IPS-NIHi7 (cell line): ENCODE measurements around the gene NUBP1.
A peak's percentile ranks its signal among the peaks of the same experiment; 100 is the strongest.

ENCODE experiments used
- DNase-seq: peaks from one replicate; pipeline ENCODE4 v3.0.0; 2012; ENCODE audit warnings: mixed read lengths; ENCODE audit errors: extremely low spot score

The NUBP1 gene

GRCh38 chr16:10806698-10807097 is 63.1 kb downstream of the NUBP1 start:
- no peak for DNase-seq

- no peak for DNase-seq
Measured at GRCh38 chr16:10808218-10808617, 64.6 kb downstream of the NUBP1 start.

DNA sequence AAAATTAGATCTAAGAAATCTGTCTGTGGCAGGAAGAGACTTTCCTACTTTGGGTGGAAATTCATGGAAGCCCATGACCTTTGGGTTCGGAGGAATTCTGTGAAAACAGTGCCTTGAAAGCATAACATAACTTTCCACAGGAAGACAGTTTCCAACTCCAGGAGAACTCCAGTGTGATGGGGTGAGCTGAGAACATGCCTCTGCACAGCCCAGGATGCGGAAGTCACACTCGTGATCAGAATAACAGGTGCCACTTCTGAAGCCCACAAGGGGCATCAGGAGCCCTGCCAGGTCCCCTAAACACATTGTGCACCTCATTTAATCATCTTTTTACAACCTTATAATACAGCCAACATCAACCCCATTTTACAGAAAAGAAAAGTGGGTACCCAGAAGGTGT is 65.2 kb downstream of the NUBP1 start:
- DNase-seq = no peak

DNA sequence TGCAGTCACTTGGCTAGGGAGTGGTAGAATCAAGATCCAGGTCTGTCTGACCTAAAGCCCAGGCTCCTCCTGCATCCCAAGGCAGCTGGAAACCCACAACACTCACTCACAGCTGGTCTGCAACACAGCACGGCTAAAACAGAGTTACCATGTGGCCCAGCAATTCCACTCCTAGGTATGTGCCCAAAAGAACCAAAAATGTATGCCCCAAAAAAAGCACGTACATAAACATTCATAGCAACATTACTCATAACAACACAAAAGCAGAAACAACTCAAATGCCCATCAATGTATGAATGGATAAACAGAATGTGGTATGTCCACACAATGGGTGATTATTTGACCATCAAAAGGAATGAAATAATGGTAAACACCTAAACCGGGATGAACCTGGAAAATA is 66.1 kb downstream of the NUBP1 start:
- DNase-seq = no peak

GRCh38 chr16:10812312-10813098 is 68.9 kb downstream of the NUBP1 start:
- DNase-seq = no peak

DNA sequence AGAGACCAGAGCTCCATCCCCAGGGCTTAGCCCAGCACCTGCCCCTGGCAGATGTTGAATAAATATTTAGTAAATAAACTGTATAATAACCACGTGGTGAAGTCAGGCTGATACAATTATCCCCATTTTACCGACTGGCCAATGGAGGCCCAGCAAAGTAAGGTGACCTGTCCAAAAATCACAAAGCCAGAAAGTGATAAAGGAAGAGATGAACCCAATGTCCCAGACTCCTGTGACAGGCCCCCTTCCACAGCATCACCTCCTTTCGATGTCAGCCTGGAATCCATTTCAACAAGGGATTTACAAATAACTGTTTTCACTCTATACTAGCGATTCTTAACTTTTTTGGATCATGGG is 69.4 kb downstream of the NUBP1 start:
- DNase-seq = no peak

DNA sequence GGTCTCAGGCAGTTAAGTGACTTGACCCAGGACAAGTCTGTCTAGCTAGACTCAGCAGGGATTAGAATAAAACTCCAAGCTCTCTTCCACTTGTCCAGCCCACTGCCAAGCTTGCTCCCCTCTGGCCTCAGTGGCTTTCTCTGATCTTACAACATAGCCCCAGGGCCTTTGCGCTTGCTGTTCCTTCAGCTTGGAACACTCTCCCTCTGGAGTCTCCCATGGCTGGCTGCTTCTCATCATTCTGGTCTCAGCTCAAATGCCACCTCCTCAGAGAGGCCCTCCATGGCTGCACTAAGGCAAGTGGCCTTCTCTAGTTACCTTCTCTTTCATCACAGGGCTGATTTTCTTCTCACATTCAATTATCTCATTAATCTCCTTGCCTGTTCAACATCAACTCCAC is 73.9 kb downstream of the NUBP1 start:
- no peak for DNase-seq

- peak; percentile 70 for DNase-seq
Measured at GRCh38 chr16:10817963-10818941, 74.6 kb downstream of the NUBP1 start, which contains the start of gene TVP23A. TSS of gene TVP23A (minus strand) at chr16:10818794. CDS start at chr16:10818493, 301 bp downstream.
